CD4-positive, alpha-beta T cell treated with Interleukin-21 for 1 hour (primary cell): ENCODE data around the gene ALG8.
"Not testable (repeated sequence)": the region's sequence is repeated elsewhere in the genome, so short reads cannot be mapped to it uniquely, and the experiment has no call there.

Source experiments
- DNase-seq: peaks from one replicate; pipeline ENCODE4 v3.0.0-alpha.2; 2020

The ALG8 gene

DNA sequence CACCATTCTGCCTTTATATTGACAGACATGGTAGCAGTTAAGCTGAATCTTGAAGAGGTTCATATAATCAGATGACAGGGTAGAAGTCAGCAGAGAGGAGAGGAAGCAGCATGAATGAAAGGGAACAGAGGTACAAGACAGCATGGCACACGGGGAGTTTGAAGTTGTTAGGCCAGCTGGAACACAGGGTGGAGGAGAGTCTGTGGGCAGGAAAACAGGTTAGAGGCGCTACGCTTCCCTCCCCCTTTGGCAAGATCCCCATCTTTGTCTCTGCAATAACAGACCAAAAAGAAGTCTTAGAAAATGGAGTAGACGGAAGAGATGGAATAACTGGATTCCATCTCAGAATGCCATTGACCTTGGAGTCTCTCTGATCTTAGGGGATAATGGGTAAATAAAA is 39.8 kb downstream of the ALG8 start:
- no peak for DNase-seq

DNA sequence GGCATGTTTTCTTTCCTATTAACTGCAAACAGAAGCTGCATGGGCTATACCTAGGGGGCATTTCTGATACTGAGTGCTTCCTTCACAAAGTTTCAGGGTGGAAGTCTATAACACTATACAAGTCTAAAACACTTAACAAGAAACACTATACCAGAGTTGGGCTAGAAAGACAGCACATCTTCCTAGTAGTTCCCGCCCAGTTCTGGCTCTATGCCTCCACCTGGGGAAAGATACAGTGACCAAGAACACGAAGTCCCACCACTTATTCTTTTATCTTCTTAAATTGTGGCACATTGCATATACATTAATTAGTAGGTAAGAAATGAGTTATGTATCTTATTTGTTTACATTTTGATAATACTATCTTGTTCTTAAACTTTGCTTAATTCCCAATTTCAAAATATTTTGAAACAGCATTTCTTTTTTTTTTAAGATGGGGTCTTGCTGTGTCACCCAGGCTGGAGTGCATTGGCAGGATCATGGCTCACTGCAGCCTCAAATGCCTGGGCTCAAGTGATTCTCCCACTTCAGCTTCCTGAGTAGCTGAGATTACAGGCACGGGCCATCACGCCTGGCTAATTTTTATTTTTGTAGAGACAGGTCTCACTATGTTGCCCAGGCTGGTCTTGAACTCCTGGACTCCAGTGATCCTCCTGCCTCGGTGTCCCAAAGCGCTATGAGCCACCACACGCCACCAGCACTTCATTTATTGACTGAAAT is 41.6 kb downstream of the ALG8 start:
- DNase-seq: no peak

DNA sequence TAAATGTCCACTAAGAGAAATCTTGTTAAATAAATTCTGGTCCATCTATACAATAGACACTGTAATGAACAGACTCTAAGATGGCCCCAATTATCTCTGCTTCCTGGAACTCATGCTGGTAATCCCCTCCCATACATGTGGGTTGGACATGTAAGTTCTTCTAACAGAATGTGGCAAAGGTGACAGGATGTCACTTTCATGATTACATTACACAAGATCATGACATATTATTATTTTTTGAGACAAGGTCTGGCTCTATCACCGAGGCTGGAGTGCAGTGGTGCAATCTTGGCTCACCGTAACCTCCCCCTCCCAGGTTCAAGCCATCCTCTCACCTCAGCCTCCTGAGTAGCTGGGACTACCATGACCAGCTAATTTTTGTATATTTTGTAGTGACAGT is 45.2 kb downstream of the ALG8 start:
- no peak for DNase-seq

DNA sequence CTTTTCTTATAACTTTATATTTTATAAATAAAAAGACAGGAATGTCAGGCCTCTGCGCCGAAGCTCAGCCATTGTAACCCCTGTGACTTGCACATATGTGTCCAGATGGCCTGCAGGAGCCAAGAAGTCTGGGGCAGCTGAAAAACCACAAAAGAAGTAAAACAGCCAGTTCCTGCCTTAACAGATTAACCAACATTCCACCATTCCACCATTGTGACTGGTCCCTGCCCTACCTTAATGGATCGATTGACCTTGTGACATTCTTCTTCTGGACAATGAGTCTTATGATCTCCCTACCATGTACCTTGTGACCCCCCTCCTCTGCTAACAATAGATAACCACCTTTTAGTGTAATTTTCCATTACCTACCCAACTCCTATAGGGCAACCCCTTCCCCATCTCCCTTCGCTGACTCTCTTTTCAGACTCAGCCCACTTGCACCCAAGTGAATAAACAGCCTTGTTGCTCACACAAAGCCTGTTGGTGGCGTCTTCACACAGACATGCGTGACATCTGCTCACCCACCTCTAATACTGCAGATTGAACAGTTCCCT is 52.8 kb downstream of the ALG8 start:
- DNase-seq: not testable (repeated sequence)

DNA sequence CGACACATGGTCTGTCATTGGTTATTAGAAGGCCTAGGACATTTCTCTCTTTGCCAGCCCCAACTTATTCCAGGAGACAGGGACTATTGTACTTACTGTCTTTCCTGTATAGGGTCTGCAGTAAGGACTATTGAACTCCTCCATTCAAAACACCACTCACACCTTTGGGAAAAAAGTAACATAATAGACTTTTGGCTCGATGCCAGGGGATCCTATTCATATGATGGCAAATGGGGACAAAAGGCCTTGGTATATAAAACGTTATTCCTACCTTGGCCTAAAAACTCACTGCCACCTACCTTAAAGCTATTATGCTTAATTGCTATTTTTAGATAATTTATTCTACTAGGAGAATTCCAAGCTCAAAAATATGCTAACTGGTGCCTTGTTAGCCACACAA is 53.5 kb downstream of the ALG8 start:
- DNase-seq: no peak

DNA sequence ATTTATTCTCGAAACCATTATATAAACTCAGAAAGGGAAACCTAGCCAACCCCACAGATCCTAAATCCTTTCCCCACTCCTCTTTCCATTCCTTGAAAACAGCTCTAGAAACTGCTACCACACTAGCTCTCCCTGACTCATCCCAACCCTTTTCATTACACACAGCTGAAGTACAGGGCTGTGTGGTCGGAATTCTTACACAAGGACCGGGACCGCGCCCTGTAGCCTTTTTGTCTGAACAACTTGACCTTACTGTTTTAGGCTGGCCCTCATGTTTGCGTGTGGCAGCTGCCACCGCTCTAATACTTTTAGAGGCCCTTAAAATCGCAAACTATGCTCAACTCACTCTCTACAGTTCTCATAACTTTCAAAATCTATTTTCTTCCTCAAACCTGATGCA is 54.9 kb downstream of the ALG8 start:
- not testable (repeated sequence) for DNase-seq

DNA sequence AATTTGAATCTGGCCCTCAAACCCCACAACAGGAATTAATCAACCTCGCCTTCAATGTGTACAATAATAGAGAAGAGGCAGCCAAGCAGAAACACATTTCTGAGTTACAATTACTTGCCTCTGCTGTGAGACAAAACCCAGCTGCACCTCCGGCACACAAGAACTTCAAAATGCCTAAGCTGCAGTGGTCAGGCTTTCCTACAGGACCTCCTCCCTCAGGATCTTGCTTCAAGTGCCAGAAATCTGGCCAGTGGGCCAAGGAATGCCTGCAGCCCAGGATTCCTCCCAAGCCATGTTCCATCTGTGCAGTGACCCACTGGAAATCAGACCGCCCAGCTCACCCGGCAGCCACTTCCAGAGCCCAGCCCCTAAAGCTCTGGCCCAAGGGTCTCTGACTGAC is 56.4 kb downstream of the ALG8 start:
- no peak for DNase-seq

DNA sequence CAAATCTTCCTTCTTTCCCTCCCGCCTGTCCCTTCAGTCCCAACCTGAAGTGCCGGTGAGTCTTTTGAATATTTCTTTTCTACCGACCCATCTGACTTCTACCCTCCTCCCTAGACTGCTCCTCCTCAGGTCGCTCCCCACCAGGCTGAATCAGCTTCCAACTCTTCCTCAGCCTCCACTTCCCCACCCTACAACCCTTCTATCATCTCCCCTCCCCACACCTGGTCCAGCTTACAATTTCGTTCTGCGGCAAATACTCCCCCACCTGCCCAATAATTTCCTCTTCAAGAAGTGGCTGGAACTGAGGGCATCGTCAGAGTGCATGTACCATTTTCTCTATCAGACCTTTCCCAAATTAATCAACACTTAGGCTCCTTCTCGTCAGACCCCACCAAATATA is 57.3 kb downstream of the ALG8 start:
- DNase-seq: no peak

DNA sequence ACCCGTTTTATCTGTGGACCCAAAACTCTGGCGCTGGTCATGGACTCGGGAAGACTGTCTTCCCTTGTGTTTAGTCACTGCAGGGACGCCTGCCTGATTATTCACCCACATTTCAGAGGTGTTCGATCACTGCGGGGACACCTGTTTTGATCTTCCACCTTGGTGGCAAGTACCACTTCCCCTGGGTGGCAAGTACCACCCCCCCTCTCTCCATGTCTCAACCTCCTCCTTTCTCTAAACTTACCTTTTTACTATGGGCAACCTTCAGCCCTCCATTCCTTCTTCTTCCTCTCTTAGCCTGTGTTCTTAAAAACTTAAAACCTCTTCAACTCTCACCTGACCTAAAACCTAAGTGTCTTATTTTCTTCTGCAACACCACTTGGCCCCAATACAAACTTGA is 57.8 kb downstream of the ALG8 start:
- DNase-seq: peak; percentile 18

DNA sequence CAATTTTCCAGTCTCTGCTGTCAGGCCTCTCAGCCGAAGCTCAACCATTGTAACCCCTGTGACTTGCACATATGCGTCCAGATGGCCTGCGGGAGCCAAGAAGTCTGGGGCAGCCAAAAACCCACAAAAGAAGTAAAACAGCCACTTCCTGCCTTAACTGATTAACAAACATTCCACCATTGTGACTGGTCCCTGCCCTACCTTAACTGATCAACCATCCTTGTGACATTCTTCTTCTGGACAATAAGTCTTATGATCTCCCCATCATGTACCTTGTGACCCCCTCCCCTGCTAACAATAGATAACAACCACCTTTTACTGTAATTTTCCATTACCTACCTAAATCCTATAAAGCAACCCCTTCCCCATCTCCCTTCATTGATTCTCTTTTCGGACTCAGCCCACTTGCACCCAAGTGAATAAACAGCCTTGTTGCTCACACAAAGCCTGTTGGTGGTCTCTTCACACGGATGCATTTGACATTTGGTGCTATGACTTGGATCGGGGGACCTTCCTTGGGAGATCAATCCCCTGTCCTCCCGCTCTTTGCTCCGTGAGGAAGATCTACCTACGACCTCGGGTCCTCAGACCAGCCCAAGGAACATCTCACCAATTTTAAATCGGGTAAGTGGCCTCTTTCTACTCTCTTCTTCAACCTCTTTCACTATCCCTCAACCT is 58.5 kb downstream of the ALG8 start:
- DNase-seq: no peak

DNA sequence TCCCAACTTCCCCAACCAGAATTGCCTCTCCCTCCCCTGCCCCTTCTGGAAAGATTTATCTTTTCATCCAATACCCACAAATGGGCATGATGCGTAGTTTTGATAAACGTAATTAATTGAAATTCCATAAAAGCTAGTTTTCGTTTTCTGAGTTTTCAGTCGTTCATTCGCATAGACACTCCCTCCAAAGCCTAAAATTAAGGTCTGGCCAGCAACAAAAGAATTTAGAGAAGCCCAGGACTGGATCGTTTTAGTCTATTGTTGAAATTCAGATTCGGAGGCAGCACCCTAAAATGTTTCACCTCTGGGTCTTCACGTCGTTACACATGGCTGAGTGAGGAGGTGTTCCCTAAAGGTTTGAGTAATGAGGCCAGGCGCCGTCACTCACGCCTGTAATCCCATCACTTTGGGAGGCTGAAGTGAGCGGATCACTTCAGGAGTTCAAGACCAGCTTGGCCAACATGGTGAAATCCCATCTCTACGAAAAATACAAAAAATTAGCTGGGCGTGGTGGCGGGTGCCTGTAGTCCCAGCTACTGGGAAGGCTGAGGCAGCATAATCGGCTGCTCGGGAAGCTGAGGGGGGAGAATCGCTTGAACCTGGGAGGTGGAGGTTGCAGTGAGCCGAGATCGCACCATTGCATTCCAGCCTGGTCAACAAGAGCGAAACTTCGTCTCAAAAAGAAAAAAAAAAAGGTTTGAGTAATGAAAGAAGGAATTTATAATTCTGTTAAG is 59.2 kb downstream of the ALG8 start:
- DNase-seq: no peak

DNA sequence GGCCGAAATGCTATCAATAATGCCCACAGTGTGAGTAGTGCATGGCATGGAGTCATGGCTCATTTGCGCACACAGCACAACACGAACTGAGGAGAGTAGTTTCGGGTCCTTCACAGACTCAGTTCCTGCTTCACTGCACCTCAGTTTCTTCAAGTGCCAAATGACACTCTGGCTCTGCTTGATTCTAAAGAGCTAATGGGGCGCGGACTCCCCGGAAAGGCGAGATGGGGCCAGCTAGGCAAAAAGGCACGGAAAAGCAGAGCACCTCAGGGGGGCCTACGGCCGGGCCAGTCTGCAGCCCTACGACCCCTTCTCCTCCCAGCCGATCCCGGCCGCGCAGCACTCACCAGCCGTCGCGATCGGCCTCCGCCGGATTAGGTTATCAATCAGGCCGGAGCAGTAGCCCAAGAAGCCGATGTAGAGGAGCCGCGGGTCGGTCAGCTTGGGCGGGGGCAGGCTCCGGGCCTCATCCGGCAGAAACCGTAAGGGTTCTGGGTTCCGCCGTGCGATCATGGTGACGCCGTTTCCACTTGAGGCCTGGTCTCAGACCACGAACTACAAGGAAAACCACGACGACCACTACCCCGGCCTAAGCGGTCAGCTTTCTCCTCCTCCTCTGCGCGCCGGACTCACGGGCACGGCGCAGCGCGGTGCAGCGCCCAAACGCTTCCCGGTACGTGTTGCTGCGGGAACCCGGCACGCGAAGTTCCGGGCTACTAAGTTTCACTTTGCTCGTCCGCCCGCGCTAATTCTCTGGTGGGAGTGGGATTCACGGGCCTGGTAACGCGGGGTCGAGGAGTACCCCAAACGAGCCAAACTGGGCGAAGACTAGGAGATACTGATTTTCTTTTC is 60.0 kb downstream of the ALG8 start, which contains the start of gene NDUFC2:
TSS of gene NDUFC2 (minus strand) at position 631 of the 852 bp plus-strand sequence. CDS start at position 513, 118 bp downstream.
- DNase-seq: peak; percentile 73

DNA sequence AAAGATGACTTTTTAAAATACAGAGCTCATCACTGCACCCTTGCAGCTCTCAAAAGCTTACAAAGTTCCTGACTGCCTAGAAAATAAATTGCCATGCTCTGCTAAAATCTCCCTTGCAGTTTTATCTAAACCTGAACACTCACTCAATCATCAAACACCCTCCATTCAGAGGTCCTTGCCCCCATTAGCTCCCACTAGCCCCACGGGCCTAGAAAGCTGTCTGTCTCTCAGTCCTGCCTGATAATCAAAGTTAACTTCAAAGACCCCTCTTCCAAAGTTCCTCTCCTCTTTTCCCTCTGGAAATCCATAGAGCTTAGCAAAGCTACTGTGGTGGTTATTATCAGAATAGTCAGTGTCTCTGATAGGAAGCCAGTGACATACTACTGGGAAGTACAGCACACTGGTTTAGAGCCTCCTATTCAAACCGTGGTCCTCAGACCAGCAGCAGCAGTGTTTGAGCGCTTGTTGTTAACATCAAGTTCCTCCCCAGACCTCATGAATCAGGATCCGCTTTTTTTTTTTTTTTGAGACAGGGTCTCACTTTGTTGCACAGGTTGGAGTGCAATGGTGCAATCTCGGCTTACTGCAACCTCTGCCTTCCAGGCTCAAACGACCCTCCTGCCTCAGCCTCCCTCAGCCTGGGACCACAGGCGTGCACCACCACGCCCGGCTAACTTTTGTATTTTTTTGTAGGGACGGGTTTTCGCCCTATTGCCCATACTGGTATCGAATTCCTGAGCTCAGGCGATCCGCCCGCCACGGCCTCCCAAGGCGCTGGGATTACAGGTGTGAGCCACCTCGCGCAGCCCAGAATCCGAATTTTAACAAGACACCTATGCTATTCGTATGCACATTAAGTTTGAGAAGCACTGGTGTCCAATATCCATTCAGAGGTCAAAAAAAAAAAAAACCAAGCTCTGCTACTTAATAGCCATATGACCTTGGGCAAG is 60.9 kb downstream of the ALG8 start:
- no peak for DNase-seq

DNA sequence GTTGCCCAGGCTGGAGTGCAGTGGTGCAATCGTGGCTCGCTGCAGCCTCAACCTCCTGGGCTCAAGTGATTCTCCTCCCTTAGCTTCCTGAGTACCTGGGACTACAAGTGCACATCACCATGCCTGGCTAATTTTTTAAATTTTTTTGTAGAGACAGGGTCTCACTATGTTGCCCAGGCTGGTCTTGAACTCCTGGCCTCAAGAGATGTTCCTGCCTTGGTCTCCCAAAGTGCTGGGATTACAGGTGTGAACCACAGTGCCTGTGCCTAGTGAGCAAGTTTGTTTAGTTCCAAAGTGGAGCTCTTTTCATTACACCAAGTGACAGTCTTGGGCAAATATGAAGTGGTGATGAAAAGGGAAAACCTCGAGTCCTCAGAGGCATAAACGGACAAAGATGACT is 61.8 kb downstream of the ALG8 start:
- DNase-seq: not testable (repeated sequence)

DNA sequence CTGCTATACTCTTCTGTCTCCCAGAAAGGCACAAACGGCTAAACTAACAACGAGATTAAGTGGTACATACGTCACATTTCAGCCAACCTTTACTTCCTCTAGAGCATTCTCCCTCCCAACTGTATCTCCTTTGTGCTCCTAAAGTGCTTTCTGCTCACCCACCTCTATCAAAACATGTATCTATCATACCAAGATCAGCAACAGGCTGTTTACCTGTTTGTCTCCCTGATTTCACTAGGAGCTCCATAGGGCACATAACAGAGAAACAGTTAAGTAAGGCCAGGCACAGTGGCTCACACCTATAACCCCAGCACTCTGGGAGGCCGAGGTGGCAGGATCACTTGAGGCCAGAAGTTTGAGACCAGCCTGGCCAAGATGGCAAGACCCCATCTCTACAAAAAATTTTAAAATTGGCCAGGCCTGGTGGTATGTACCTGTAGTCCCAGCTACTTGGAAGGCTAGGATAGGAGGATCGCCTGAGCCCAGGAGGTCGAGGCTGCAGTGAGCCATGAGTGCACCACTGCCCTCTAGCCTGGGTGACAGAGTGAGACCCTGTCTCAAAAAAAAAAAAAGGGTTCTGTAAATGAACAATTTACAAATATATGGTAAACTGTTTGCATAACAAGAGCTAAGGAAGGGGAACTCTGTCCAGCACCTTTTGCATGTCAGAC is 62.6 kb downstream of the ALG8 start:
- no peak for DNase-seq

DNA sequence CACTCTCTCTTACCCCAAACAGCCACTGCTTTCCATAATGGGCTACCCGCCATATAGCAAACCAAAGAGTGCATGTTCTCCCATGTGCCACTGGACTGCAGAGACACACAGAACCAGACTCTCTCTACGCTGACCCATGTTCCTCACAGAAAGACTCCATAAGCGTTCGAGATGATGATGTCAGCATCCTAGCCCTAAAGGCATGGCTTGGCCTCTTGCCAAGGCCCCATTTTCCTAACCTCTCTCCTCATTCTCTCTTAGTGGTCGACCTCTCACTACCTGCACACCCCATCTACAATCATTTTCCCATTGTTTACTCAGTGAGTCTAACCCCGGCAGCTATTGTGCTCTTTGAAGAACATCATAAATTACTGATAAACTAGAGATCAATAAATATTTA is 64.7 kb downstream of the ALG8 start:
- no peak for DNase-seq

DNA sequence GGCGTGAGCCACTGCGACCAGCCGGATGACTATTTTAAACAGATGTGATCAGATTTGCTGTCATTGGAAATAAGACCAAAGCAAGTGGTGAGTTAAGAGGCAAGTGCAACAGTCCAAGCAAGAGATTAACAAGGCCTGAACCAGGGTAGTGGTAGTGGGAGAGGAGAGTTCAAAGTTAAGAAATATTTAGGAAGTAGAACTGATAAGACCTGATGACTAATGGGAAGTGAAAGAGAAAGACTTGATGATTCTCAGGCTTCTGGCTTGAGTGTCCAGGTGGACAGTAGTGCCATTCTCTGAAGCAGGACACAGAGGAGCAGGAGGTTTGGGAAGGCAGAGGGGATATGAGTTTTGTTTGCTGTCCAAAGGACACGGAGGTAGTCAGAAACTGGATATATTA is 67.0 kb downstream of the ALG8 start:
- DNase-seq: no peak

DNA sequence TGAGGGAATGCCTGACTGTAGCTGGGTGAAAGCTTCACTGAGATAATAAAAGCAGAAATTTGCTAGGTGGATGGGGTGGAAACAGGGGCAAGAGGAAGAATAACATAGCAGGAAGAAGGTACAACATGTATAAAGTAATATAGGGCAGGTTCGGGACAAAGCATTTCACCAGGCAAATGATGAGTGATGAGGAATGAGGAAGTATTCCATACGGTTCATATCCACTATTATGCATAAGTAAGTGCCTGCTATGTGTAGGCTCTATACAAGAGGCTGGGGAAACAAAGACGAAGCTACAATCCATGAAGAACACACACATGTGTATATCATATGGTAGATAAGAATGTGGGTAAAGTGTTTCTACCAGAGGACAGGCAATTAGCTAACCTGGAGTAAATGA is 67.7 kb downstream of the ALG8 start:
- no peak for DNase-seq

DNA sequence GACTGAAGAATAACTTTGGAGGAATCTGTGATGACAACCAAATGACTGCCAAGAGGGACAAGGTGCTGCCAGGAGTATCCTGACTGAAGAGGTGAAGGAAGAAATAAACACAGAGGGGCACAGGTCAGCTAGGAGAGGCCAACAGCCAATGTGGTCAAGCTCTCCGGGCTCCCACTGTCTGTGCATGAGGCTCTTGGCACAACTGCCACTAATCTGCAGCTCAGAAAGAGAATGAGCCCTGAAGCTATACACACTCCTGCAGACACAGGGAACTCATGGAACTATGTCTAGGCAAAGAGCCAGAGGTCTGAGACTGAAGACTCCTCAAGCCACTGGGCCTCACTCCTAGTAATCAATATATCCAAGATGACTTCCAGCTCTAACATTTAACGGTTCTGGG is 68.8 kb downstream of the ALG8 start:
- no peak for DNase-seq

DNA sequence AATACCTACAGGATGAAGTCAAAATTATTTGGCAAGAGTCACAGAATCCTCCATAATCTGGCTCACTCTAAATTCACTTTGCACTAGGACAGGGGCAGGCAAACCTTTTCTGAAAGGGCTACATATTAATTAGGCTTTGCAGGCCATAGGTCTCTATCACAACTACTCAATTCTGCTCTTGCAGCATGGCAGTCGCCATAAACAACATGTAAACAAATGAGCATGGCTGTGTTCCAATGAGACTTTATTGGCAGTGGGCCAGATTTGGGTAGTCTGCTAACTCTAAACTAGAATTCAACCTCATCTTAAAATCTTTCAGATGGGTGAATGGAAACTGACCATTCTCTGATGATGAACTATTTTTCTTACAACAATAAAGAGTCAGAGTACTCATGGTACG is 70.0 kb downstream of the ALG8 start:
- no peak for DNase-seq

DNA sequence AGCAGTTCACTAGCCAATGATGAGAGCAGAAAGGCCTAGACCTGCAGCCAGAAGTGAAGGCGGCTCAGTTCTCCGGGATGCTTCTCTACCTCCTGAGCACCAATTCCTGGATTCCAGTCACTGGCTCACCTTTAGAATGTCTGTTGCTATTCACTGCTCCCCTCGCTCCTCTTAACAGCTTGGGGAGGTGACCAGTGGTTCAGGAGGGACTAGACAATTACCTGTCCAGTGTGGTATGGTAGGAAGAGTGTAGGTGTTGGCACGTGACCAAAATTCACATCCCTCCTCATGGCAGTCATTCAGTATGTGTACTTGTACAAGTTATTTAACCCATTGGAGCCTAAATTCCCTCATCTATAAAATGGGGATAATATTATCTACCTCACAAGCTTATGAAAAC is 71.7 kb downstream of the ALG8 start:
- no peak for DNase-seq
